Activated CD8-positive, alpha-beta memory T cell treated with anti-CD3 and anti-CD28 coated beads for 4 hours (primary cell): Measurements from ENCODE around the gene CITED4.

Source experiments
- DNase-seq, 2 donors: peaks; one replicate each; pipeline ENCODE4 v3.0.0-alpha.2; 2020; ENCODE audit warnings: low read depth in 2 of 2

Gene CITED4

GRCh38 chr1:40834968-40835545 lies 27.1 kb downstream of the CITED4 start:
- no peak for DNase-seq

- no peak for DNase-seq
These were observed 28.2 kb downstream of the CITED4 start for GRCh38 chr1:40833979-40834378.

- DNase-seq, result no peak
These were observed 31.0 kb downstream of the CITED4 start for GRCh38 chr1:40831001-40831732.

GRCh38 chr1:40830419-40830943 lies 31.7 kb downstream of the CITED4 start:
- DNase-seq, result no peak

GRCh38 chr1:40829631-40830245 lies 32.4 kb downstream of the CITED4 start:
- DNase-seq, result no peak

DNA sequence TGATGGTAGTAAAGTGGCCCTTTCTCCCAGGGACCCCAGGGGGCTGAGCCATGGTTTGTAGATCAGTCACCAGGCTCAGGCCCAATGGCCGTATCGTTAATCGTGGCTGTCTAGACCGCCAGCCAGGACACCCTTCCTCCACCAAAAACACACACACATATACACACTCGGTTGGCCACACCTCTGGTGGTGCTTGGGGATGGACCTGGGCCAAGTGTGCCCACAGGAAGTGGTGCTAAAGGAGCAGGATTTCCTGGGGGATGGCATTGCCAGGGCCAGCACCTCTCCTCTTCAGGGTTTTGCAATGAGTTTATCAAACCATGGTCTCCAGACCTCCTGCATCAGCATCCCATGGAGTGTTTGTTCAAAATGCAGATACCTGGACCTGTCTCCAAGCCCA lies 36.2 kb downstream of the CITED4 start:
- no peak for DNase-seq

GRCh38 chr1:40825435-40825788 lies 36.8 kb downstream of the CITED4 start:
- no peak for DNase-seq

DNA sequence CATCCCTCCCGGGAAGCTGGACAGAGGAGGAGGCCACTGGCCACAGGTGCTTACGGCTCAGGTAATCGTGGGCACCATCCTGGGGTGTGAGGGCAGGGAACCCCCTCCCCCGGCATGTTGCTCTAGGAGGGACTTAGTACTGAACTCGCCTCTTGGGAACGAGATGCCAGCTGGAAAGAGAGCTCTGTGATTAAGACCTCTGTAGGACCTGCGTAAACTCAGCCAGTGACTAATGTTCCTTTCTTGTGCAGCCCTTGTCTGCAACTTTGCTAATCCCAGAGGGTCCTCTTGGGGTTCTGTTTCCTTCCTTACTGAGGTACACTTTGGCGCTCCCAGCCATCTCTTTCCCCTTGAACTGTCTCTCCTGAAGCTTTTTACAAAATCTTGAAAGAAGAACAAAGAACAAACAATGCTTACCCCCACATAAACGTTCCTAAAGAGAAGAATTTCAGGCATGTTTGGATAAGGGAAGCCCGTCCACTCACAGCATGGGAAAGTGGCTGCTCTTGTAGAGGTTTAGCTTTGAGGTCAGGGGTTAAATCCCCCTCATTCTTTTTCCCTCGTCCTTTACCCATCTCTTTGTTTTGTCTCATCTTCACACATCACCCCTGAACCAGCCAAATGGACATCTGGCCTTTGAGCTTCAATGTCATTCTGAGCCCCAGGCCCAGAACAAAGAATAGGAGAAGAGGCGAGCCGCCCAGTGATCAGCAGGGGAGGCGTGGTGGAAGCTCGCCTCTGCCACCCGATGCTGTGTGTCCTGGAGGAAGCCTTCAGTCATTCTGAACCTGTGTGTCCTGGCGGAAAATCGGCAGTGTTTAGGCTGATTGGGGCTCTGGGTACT lies 37.4 kb downstream of the CITED4 start:
- no peak for DNase-seq

- DNase-seq, result no peak
These were observed 38.2 kb downstream of the CITED4 start for GRCh38 chr1:40823983-40824382.

DNA sequence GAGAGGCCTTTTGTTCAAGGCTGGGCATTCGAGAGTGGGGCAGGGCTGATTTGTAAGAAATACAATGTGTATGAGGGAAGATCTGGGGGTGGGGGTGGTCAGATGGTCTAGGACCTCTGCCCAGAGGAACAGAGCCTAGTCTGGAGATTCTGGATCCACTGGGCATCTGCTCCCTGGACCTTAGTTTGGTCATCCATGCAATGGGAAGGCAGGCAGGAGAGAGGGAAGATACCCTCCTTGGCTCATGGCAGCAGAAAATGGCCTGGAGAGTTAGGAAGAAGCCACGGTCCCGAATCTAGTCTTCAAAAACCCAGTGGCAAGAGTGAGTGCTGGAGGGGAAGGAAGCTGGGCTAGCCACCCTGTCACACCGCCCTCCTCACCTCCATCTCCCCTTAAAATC lies 38.8 kb downstream of the CITED4 start:
- DNase-seq, result no peak

DNA sequence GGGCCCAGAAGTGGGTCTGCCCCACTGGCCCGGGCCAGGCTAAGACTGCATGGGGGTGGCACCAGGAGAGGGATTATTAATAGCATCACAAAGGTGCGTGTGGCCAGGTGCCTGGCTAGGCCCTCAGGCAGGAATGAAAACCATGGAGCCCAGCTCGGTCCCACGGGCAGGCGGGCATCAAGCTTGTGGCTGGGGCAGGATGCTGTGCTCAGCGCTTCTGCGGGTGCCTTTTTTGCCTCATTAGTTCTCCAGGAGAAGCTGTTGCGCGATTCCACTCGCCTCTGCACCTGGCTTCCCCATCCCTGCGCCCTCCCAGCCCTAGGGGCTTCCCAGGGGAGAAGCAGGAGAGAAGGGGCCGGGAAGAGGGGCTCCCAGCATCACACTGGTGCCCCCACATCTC lies 39.3 kb downstream of the CITED4 start:
- no peak for DNase-seq

DNA sequence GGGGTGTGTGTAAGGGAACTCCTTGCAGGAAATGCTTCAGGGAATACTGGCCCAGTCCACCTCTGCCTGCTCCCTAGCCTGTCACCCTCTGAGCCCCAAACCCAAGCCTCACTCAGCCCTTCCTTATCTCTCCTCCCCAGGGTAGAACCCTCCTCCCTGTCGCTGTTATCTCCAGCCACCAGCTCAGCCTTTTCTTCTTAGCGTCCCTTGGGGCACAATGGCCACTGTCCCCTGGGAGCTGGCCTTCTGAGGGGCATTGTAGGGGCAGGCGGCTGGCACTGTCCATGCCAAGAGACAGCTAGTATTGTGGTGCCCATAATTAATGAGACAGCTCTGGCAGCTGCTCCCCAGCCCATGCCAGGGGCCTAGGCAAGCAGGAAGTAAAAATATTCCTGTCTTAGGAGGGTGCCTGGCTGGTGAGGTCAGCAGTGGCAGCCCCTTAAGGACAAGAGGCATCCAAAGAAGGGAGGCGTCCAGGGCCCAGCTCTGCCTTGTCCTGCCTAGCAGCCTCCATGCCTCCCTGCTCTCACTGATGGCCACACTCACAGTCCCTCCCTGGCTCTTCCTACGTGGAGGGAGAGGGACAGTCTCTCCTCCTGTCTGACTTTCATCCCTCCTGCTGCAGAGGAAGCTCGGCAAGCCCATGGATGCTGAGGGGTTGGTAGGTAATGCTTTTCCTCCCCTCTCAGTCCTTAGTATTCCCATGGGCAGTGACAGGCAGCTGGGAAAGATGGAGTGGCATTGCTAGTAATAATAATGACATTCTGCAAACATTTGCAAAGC lies 41.1 kb downstream of the CITED4 start:
- DNase-seq, result no peak

DNA sequence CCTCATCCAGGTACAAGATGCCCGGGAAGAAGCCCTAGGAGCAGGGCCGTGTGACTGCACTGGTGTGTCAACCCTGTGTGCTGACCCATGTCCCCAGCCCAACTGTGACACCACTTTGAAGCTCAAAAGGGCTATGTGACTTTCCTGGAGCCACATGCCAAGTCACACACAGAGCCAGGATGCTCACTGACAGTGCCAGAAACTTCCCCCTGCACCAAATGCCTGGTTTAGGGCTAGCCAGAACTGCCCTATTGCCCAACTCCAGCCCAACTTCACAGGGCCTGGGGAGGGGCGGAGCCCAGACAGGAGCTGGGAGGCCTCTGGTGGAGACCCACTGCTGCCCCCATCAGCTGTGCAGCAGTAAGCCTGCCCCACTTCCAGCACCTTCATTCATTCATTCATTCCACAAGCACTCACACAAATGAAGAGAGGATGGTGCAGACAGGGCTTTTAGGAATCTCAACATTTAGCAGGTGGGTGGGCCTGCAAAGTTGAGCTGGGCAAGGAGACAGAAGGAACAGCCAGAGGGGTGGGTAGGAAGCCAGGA lies 41.8 kb downstream of the CITED4 start:
- DNase-seq, result no peak

- no peak for DNase-seq
These were observed 43.1 kb downstream of the CITED4 start for GRCh38 chr1:40819101-40819500.

- DNase-seq, result peak; percentile 61 to 69
These were observed 43.8 kb downstream of the CITED4 start for GRCh38 chr1:40818264-40818961.

DNA sequence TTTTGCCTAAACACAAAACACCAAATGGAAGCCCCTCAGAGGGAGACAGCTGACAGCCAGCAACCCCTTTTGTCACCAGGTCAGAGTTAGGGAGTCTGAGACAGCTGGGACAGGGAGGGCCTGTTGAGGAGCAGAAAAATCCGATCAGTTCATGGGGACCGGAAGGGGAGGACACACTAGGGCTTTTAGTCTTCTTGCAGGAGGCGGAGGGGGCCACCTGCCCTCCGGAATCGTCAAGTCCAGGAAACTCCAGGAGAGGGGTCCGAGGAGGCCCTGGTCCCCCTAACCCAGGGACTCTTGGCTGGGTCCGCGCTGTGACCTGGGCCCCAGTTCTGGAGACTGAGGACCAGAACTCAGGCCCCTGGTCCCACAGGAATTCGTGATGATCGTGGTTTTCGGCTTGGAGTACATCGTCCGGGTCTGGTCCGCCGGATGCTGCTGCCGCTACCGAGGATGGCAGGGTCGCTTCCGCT lies 44.3 kb downstream of the CITED4 start:
- DNase-seq, result no peak

GRCh38 chr1:40815420-40815819 lies 46.7 kb downstream of the CITED4 start:
- DNase-seq, result no peak
